Thyroid gland (tissue), 4 donors: ENCODE results near the gene NUTM2F.

Source experiments
- POLR2A ChIP-seq, 2 donors: fragments of 450-650 bp; IDR thresholded peaks; one replicate each; pipeline ENCODE4 v1.6.1; 2017; ENCODE audit warnings: antibody characterized with exemption in 2 of 2, mild to moderate bottlenecking in 2 of 2, moderate library complexity in 1 of 2
- TF ChIP-seq, protein P1 (sequence below), 6 experiments: fragments of 200-600 bp in 3 of 6; fragments of 450-650 bp in 3 of 6; sonication (generic) in 3 of 6; IDR thresholded peaks; one replicate each; pipeline ENCODE4 v1.5.1; 2016 to 2019; ENCODE audit warnings: antibody characterized with exemption in 6 of 6, mild to moderate bottlenecking in 2 of 6, inconsistent platforms in 1 of 6, moderate library complexity in 1 of 6

DNA sequence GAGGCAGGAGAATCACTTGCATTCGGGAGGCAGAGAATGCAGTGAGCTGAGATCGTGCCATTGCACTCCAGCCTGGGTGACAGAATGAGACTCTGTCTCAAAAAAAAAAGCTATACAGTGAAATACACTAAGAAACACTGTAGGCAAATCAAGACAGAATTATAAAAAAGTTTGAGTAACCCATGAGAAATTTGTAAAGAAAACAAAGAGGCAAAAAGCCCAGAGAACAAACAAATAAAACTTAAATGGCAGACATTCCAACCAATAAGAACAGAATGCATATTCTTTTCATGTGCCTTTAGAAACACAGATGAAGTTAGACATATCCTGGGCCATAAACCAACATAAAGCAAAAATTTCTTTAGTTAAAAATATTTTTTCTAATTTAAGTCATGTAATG, 38.8 kb downstream of the NUTM2F start:
- TF ChIP-seq, protein P1, sequence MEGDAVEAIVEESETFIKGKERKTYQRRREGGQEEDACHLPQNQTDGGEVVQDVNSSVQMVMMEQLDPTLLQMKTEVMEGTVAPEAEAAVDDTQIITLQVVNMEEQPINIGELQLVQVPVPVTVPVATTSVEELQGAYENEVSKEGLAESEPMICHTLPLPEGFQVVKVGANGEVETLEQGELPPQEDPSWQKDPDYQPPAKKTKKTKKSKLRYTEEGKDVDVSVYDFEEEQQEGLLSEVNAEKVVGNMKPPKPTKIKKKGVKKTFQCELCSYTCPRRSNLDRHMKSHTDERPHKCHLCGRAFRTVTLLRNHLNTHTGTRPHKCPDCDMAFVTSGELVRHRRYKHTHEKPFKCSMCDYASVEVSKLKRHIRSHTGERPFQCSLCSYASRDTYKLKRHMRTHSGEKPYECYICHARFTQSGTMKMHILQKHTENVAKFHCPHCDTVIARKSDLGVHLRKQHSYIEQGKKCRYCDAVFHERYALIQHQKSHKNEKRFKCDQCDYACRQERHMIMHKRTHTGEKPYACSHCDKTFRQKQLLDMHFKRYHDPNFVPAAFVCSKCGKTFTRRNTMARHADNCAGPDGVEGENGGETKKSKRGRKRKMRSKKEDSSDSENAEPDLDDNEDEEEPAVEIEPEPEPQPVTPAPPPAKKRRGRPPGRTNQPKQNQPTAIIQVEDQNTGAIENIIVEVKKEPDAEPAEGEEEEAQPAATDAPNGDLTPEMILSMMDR (IDR thresholded peaks at IDR 0.05) = no peak
- no peak for TF ChIP-seq POLR2A (IDR thresholded peaks at IDR 0.05)
